Occipital lobe (tissue), 2 donors: Measurements from ENCODE around the gene SMIM10. TPM values are rescaled to one million over a fixed set of nuclear protein-coding genes. Genes with fewer than 3 reads are reported as not detected.
"Not testable (repeated sequence)": the region's sequence is repeated elsewhere in the genome, so short reads cannot be mapped to it uniquely, and the experiment has no call there.

Experiments used
- DNase-seq: peaks from one replicate; lab custom pipeline; 2025; lab: John Stamatoyannopoulos, UW
- total RNA-seq: library from RNA; depleted of rRNA; stranded (reverse); fragments of >200 nt; gene quantifications from one replicate; pipeline ENCODE4 v1.2.3, GENCODE V29; 2014

SMIM10 gene
- 0.78 TPM for total RNA-seq

GRCh38 chrX:134990801-134991481 is at the start of gene SMIM10:
Gene SMIM10, plus strand, starts transcription at chrX:134990991. Its CDS starts 105 bp downstream, at chrX:134991096.
- peak; percentile 2 for DNase-seq

- DNase-seq: not testable (repeated sequence)
Observed at GRCh38 chrX:134946364-134946763, 44.4 kb upstream of the SMIM10 start.

GRCh38 chrX:134948333-134949241 is 42.2 kb upstream of the SMIM10 start:
- no peak for DNase-seq

- no peak for DNase-seq
Observed at GRCh38 chrX:134949271-134949670, 41.5 kb upstream of the SMIM10 start.

GRCh38 chrX:134957836-134958235 is 33.0 kb upstream of the SMIM10 start:
- no peak for DNase-seq

- not testable (repeated sequence) for DNase-seq
Observed at GRCh38 chrX:134960366-134960765, 30.4 kb upstream of the SMIM10 start.

- DNase-seq: no peak
Observed at GRCh38 chrX:134963041-134963440, 27.8 kb upstream of the SMIM10 start.

- no peak for DNase-seq
Observed at GRCh38 chrX:134969726-134970125, 21.1 kb upstream of the SMIM10 start.

GRCh38 chrX:134971926-134972325 is 18.9 kb upstream of the SMIM10 start:
- no peak for DNase-seq

GRCh38 chrX:134975516-134975915 is 15.3 kb upstream of the SMIM10 start:
- DNase-seq: no peak

- no peak for DNase-seq
Observed at GRCh38 chrX:134981910-134982309, 8.9 kb upstream of the SMIM10 start.

- no peak for DNase-seq
Observed at GRCh38 chrX:134982748-134983147, 8.0 kb upstream of the SMIM10 start.

- DNase-seq: no peak
Observed at GRCh38 chrX:134985479-134985878, 5.3 kb upstream of the SMIM10 start.

GRCh38 chrX:134990475-134990800 is 353 bp upstream of the SMIM10 start:
- DNase-seq: no peak

GRCh38 chrX:134997646-134998045 is 6.9 kb downstream of the SMIM10 start:
- DNase-seq: no peak

GRCh38 chrX:134998246-134998645 is 7.5 kb downstream of the SMIM10 start:
- no peak for DNase-seq

GRCh38 chrX:134999469-134999868 is 8.7 kb downstream of the SMIM10 start:
- DNase-seq: no peak

- DNase-seq: no peak
Observed at GRCh38 chrX:135000516-135000915, 9.7 kb downstream of the SMIM10 start.

- peak; percentile 88 for DNase-seq
Observed at GRCh38 chrX:135003876-135004623, 13.3 kb downstream of the SMIM10 start.

- no peak for DNase-seq
Observed at GRCh38 chrX:135006187-135006586, 15.4 kb downstream of the SMIM10 start.

- no peak for DNase-seq
Observed at GRCh38 chrX:135009057-135009610, 18.3 kb downstream of the SMIM10 start.

GRCh38 chrX:135009838-135010237 is 19.0 kb downstream of the SMIM10 start:
- DNase-seq: no peak
